ENCODE measurements around the gene SCGN. TPM values are rescaled to one million over a fixed set of nuclear protein-coding genes. Genes with fewer than 3 reads are reported as not detected.

SCGN gene
- total RNA-seq, 2 experiments from 2014 or later: not detected

GRCh38 chr6:25649611-25650010 lies 2.4 kb upstream of the SCGN start:
- POLR2A ChIA-PET: no interaction called here
- no peak for ATAC-seq
- Mint-ChIP-seq H3K4me3 (no peak overlapping the region), H3K27me3 (peaks cover 49% of the 10 kb centered on the region), H3K36me3 (ENCODE audit: low read depth) (no peaks in the 10 kb centered on the region), H3K4me1 (ENCODE audit: low read depth) (no peaks in the 10 kb centered on the region), H3K9me3 (no peaks in the 10 kb centered on the region), H3K27ac (no peak overlapping the region)
- intact Hi-C loops (cut with micrococcal nuclease): no loop called here
- no peak for TF ChIP-seq CTCF (IDR thresholded peaks at IDR 0.05)
- no peak for DNase-seq
- CTCF ChIA-PET: interaction anchor here (1.4 kb wide), 1 partner anchor 8 kb away, joined by 5 read pairs; no protein-coding TSS in a partner anchor

- ChIA-PET CTCF (no interaction called here), POLR2A (no interaction called here)
- no peaks in the 10 kb centered on the region for H3K36me3 Mint-ChIP-seq (ENCODE audit: low read depth)
- intact Hi-C loops (cut with micrococcal nuclease): no loop called here
- H3K27me3 Mint-ChIP-seq: peaks cover 45% of the 10 kb centered on the region
- ATAC-seq (no peak), DNase-seq (no peak)
- H3K27ac Mint-ChIP-seq: no peak overlapping the region
- H3K4me3 Mint-ChIP-seq: no peak overlapping the region
- no peaks in the 10 kb centered on the region for H3K9me3 Mint-ChIP-seq
- no peak for TF ChIP-seq CTCF (IDR thresholded peaks at IDR 0.05)
- no peaks in the 10 kb centered on the region for H3K4me1 Mint-ChIP-seq (ENCODE audit: low read depth)
Observed at GRCh38 chr6:25655723-25656122, 3.7 kb downstream of the SCGN start.

- peaks cover 31% of the 10 kb centered on the region for H3K27me3 Mint-ChIP-seq
- H3K27ac Mint-ChIP-seq: no peak overlapping the region
- POLR2A ChIA-PET: interaction anchor here (1.3 kb wide), 1 partner anchor 410 kb away, joined by 3 read pairs; no protein-coding TSS in a partner anchor
- DNase-seq (no peak), ATAC-seq (no peak)
- no peaks in the 10 kb centered on the region for H3K4me1 Mint-ChIP-seq (ENCODE audit: low read depth)
- H3K36me3 Mint-ChIP-seq (ENCODE audit: low read depth): no peaks in the 10 kb centered on the region
- CTCF ChIA-PET: interaction anchor here (1.2 kb wide), 1 partner anchor 11 kb away, joined by 3 read pairs; no protein-coding TSS in a partner anchor
- no peak for TF ChIP-seq CTCF (IDR thresholded peaks at IDR 0.05)
- no peak overlapping the region for H3K4me3 Mint-ChIP-seq
- no peaks in the 10 kb centered on the region for H3K9me3 Mint-ChIP-seq
- intact Hi-C loops (cut with micrococcal nuclease): no loop called here
Observed at GRCh38 chr6:25659633-25660368, 7.8 kb downstream of the SCGN start.

GRCh38 chr6:25660512-25660911 lies 8.5 kb downstream of the SCGN start:
- no peaks in the 10 kb centered on the region for H3K9me3 Mint-ChIP-seq
- ATAC-seq (peak; percentile 84), DNase-seq (peak; percentile 53)
- no peak overlapping the region for H3K4me3 Mint-ChIP-seq
- intact Hi-C loops (cut with micrococcal nuclease): no loop called here
- no peak overlapping the region for H3K27ac Mint-ChIP-seq
- H3K36me3 Mint-ChIP-seq (ENCODE audit: low read depth): no peaks in the 10 kb centered on the region
- H3K27me3 Mint-ChIP-seq: peaks cover 29% of the 10 kb centered on the region
- TF ChIP-seq CTCF (IDR thresholded peaks at IDR 0.05): no peak
- CTCF ChIA-PET: no interaction called here
- POLR2A ChIA-PET: no interaction called here
- H3K4me1 Mint-ChIP-seq (ENCODE audit: low read depth): no peaks in the 10 kb centered on the region

GRCh38 chr6:25661129-25661779 lies 9.2 kb downstream of the SCGN start:
- Mint-ChIP-seq H3K27ac (no peak overlapping the region), H3K27me3 (peaks cover 29% of the 10 kb centered on the region), H3K4me3 (no peak overlapping the region), H3K36me3 (ENCODE audit: low read depth) (no peaks in the 10 kb centered on the region), H3K9me3 (no peaks in the 10 kb centered on the region), H3K4me1 (ENCODE audit: low read depth) (no peaks in the 10 kb centered on the region)
- POLR2A ChIA-PET: no interaction called here
- ATAC-seq (no peak), DNase-seq (no peak)
- no peak for TF ChIP-seq CTCF (IDR thresholded peaks at IDR 0.05)
- intact Hi-C loops (cut with micrococcal nuclease): no loop called here
- CTCF ChIA-PET: no interaction called here
